Measurements from ENCODE around the gene CADM4.

The CADM4 gene

GRCh38 chr19:43626838-43627237 is 12.8 kb downstream of the CADM4 start (continued):
- TF ChIP-seq POU6F1 (CRISPR knock-in tag; IDR thresholded peaks at IDR 0.05; ENCODE audit: borderline replicate concordance, low read depth) (no peak), OSR1 (CRISPR knock-in tag; IDR thresholded peaks at IDR 0.05) (no peak), BACH2 (CRISPR knock-in tag; IDR thresholded peaks at IDR 0.05; ENCODE audit: borderline replicate concordance) (no peak)

GRCh38 chr19:43625918-43626579 is 13.6 kb downstream of the CADM4 start:
- ATAC-seq = no peak; the same call in 2 of the 3 replicates
- TF ChIP-seq CSRNP3 (CRISPR knock-in tag; IDR thresholded peaks at IDR 0.05) = no peak
- no peak for TF ChIP-seq PATZ1 (CRISPR knock-in tag; IDR thresholded peaks at IDR 0.05; ENCODE audit: borderline replicate concordance)
- TF ChIP-seq CSDC2 (CRISPR knock-in tag; IDR thresholded peaks at IDR 0.05) = no peak
- no peak for TF ChIP-seq ISL1 (CRISPR knock-in tag; IDR thresholded peaks at IDR 0.05)
- TF ChIP-seq ARNTL (CRISPR knock-in tag; IDR thresholded peaks at IDR 0.05; ENCODE audit: borderline replicate concordance, low read depth) = no peak
- TF ChIP-seq PPARA (CRISPR knock-in tag; IDR thresholded peaks at IDR 0.05; ENCODE audit: borderline replicate concordance) = no peak
- no peak for TF ChIP-seq ZFP30 (CRISPR knock-in tag; IDR thresholded peaks at IDR 0.05)
- no peak for TF ChIP-seq ZNF565 (CRISPR knock-in tag; conservative IDR thresholded peaks at IDR 0.05; ENCODE audit: low read depth)
- TF ChIP-seq SNAI2 (CRISPR knock-in tag; IDR thresholded peaks at IDR 0.05) = no peak

GRCh38 chr19:43624933-43625332 is 14.7 kb downstream of the CADM4 start:
- ATAC-seq = no peak
- TF ChIP-seq TOX (CRISPR knock-in tag; IDR thresholded peaks at IDR 0.05; ENCODE audit: borderline replicate concordance) (no peak), ZNF8 (CRISPR knock-in tag; IDR thresholded peaks at IDR 0.05) (no peak), TCF4 (CRISPR knock-in tag; IDR thresholded peaks at IDR 0.05; ENCODE audit: borderline replicate concordance) (no peak), ARNTL (CRISPR knock-in tag; IDR thresholded peaks at IDR 0.05; ENCODE audit: borderline replicate concordance, low read depth) (no peak), ZFP30 (CRISPR knock-in tag; IDR thresholded peaks at IDR 0.05) (no peak), RARB (CRISPR knock-in tag; IDR thresholded peaks at IDR 0.05) (no peak), ZNF565 (CRISPR knock-in tag; conservative IDR thresholded peaks at IDR 0.05; ENCODE audit: low read depth) (no peak), TSHZ2 (CRISPR knock-in tag; IDR thresholded peaks at IDR 0.05) (no peak), ZC3H10 (CRISPR knock-in tag; IDR thresholded peaks at IDR 0.05) (no peak)

- no peak for ATAC-seq
- TF ChIP-seq ESRRG (CRISPR knock-in tag; IDR thresholded peaks at IDR 0.05) = no peak
- TF ChIP-seq POU6F1 (CRISPR knock-in tag; IDR thresholded peaks at IDR 0.05; ENCODE audit: borderline replicate concordance, low read depth) = no peak
- no peak for TF ChIP-seq SNAI2 (CRISPR knock-in tag; IDR thresholded peaks at IDR 0.05)
- no peak for TF ChIP-seq ZFP30 (CRISPR knock-in tag; IDR thresholded peaks at IDR 0.05)
- no peak for TF ChIP-seq ARNTL (CRISPR knock-in tag; IDR thresholded peaks at IDR 0.05; ENCODE audit: borderline replicate concordance, low read depth)
- no peak for TF ChIP-seq ISL1 (CRISPR knock-in tag; IDR thresholded peaks at IDR 0.05)
- TF ChIP-seq CSRNP3 (CRISPR knock-in tag; IDR thresholded peaks at IDR 0.05) = no peak
- TF ChIP-seq TCF4 (CRISPR knock-in tag; IDR thresholded peaks at IDR 0.05; ENCODE audit: borderline replicate concordance) = no peak
- no peak for TF ChIP-seq PATZ1 (CRISPR knock-in tag; IDR thresholded peaks at IDR 0.05; ENCODE audit: borderline replicate concordance)
- no peak for TF ChIP-seq TOX (CRISPR knock-in tag; IDR thresholded peaks at IDR 0.05; ENCODE audit: borderline replicate concordance)
- TF ChIP-seq ZC3H10 (CRISPR knock-in tag; IDR thresholded peaks at IDR 0.05) = no peak
These were observed 15.6 kb downstream of the CADM4 start for GRCh38 chr19:43623889-43624670.
